DMS114 treated with DMSO at 0.1 percent for 48 hours (cell line): ENCODE data around the gene CD248.
"Not testable (repeated sequence)": the region's sequence is repeated elsewhere in the genome, so short reads cannot be mapped to it uniquely, and the experiment has no call there.

ENCODE experiments used
- DNase-seq: peaks from one replicate; lab custom pipeline; 2025; ENCODE audit not compliant: unreplicated experiment; lab: John Stamatoyannopoulos, UW

Gene CD248

GRCh38 chr11:66329165-66329673 lies 12.4 kb upstream of the CD248 start:
- no peak for DNase-seq

- DNase-seq: peak; percentile 69
Measured at GRCh38 chr11:66328302-66329144, 11.7 kb upstream of the CD248 start.

- DNase-seq: no peak
Measured at GRCh38 chr11:66328031-66328301, 11.1 kb upstream of the CD248 start.

- no peak for DNase-seq
Measured at GRCh38 chr11:66327171-66328030, 10.6 kb upstream of the CD248 start.

- no peak for DNase-seq
Measured at GRCh38 chr11:66326261-66327111, 9.6 kb upstream of the CD248 start.

- no peak for DNase-seq
Measured at GRCh38 chr11:66325263-66325671, 8.4 kb upstream of the CD248 start.

GRCh38 chr11:66324664-66325063 lies 7.8 kb upstream of the CD248 start:
- no peak for DNase-seq

- DNase-seq: no peak
Measured at GRCh38 chr11:66323684-66324083, 6.8 kb upstream of the CD248 start.

- no peak for DNase-seq
Measured at GRCh38 chr11:66322732-66323427, 6.0 kb upstream of the CD248 start.

- DNase-seq: no peak
Measured at GRCh38 chr11:66321606-66322005, 4.8 kb upstream of the CD248 start.

GRCh38 chr11:66320748-66321147 lies 3.9 kb upstream of the CD248 start:
- not testable (repeated sequence) for DNase-seq

GRCh38 chr11:66320289-66320688 lies 3.4 kb upstream of the CD248 start:
- DNase-seq: not testable (repeated sequence)

- DNase-seq: no peak
Measured at GRCh38 chr11:66318600-66318970, 1.7 kb upstream of the CD248 start.

GRCh38 chr11:66317723-66318599 lies 1.1 kb upstream of the CD248 start:
- no peak for DNase-seq

- DNase-seq: no peak
Measured at GRCh38 chr11:66317322-66317722, 478 bp upstream of the CD248 start.

- DNase-seq: no peak
Measured at GRCh38 chr11:66315921-66316811, 678 bp downstream of the CD248 start.

GRCh38 chr11:66315498-66315885 lies 1.4 kb downstream of the CD248 start:
- no peak for DNase-seq

- DNase-seq: no peak
Measured at GRCh38 chr11:66314561-66315497, 2.0 kb downstream of the CD248 start.
